Dermis blood vessel endothelial cell (primary cell): ENCODE results near the gene KLHDC8A. TPM values are rescaled to one million over a fixed set of nuclear protein-coding genes. Genes with fewer than 3 reads are reported as not detected.
A peak's percentile ranks its signal among the peaks of the same experiment; 100 is the strongest.
"Not testable (repeated sequence)": the region's sequence is repeated elsewhere in the genome, so short reads cannot be mapped to it uniquely, and the experiment has no call there.

Experiments
- DNase-seq: peaks from one replicate; pipeline ENCODE4 v3.0.0; 2010
- total RNA-seq: library from RNA; depleted of rRNA; stranded (reverse); fragments of >200 nt; gene quantifications from 2 replicates; pipeline ENCODE4 v1.2.3, GENCODE V29; 2014

Gene KLHDC8A
- total RNA-seq, 1 donor from 2014 or later = not detected

GRCh38 chr1:205371871-205372660 lies 15.3 kb upstream of the KLHDC8A start:
- DNase-seq = no peak

- no peak for DNase-seq
Observed at GRCh38 chr1:205370780-205371179, 14.1 kb upstream of the KLHDC8A start.

GRCh38 chr1:205369701-205370123 lies 13.0 kb upstream of the KLHDC8A start:
- no peak for DNase-seq

GRCh38 chr1:205368478-205368877 lies 11.8 kb upstream of the KLHDC8A start:
- DNase-seq = no peak

- DNase-seq = no peak
Observed at GRCh38 chr1:205365945-205366463, 9.3 kb upstream of the KLHDC8A start.

- DNase-seq = not testable (repeated sequence)
Observed at GRCh38 chr1:205365086-205365485, 8.4 kb upstream of the KLHDC8A start.

GRCh38 chr1:205360891-205361290 lies 4.2 kb upstream of the KLHDC8A start:
- DNase-seq = no peak

- no peak for DNase-seq
Observed at GRCh38 chr1:205359771-205360565, 3.2 kb upstream of the KLHDC8A start.

GRCh38 chr1:205358579-205358978 lies 1.9 kb upstream of the KLHDC8A start:
- no peak for DNase-seq

- no peak for DNase-seq
Observed at GRCh38 chr1:205357567-205357966, 845 bp upstream of the KLHDC8A start.

GRCh38 chr1:205355075-205355453 lies 1.7 kb downstream of the KLHDC8A start:
- DNase-seq = no peak

GRCh38 chr1:205354259-205355074 lies 2.3 kb downstream of the KLHDC8A start:
- DNase-seq = peak; percentile 82

- no peak for DNase-seq
Observed at GRCh38 chr1:205353612-205354011, 3.1 kb downstream of the KLHDC8A start.

- DNase-seq = no peak
Observed at GRCh38 chr1:205353191-205353590, 3.5 kb downstream of the KLHDC8A start.

- DNase-seq = no peak
Observed at GRCh38 chr1:205351984-205352713, 4.6 kb downstream of the KLHDC8A start.

- DNase-seq = no peak
Observed at GRCh38 chr1:205350691-205351141, 6.0 kb downstream of the KLHDC8A start.

GRCh38 chr1:205350124-205350523 lies 6.6 kb downstream of the KLHDC8A start:
- no peak for DNase-seq

- DNase-seq = no peak
Observed at GRCh38 chr1:205348554-205349487, 7.9 kb downstream of the KLHDC8A start.

GRCh38 chr1:205346956-205347574 lies 9.7 kb downstream of the KLHDC8A start:
- peak; percentile 30 for DNase-seq

- DNase-seq = no peak
Observed at GRCh38 chr1:205345761-205346160, 11.0 kb downstream of the KLHDC8A start.
